GM23338 (cell line): ENCODE results near the gene PSEN2. TPM values are rescaled to one million over a fixed set of nuclear protein-coding genes. Genes with fewer than 3 reads are reported as not detected.

ENCODE experiments used
- ATAC-seq: fragments of 200-7000 bp; cut with Tn5 transposase; 3 replicates; pipeline ENCODE4 v1.9.1; 2020
- DNase-seq: peaks from one replicate; pipeline ENCODE4 v3.0.0-alpha.2; 2015; ENCODE audit warnings: low spot score
- H2AFZ ChIP-seq: fragments of 200-600 bp; sonication (generic); 2 replicates; pipeline ENCODE4 v1.8.0; 2016; ENCODE audit warnings: antibody characterized with exemption, mild to moderate bottlenecking, moderate library complexity
- H3F3A ChIP-seq: fragments of 200-600 bp; sonication (generic); replicated peaks from 2 replicates; pipeline ENCODE4 v1.8.0; 2017; ENCODE audit warnings: antibody characterized with exemption, mixed run types, low read depth
- H3K27ac ChIP-seq: fragments of 200-600 bp; sonication (generic); 2 replicates; pipeline ENCODE4 v1.6.1; 2016; ENCODE audit warnings: low read depth
- H3K27me3 ChIP-seq: fragments of 200-600 bp; sonication (generic); 2 replicates; pipeline ENCODE4 v1.8.0; 2016; ENCODE audit warnings: mild to moderate bottlenecking, mixed run types, moderate library complexity; ENCODE audit not compliant: insufficient read depth
- H3K36me3 ChIP-seq: fragments of 200-600 bp; sonication (generic); 2 replicates; pipeline ENCODE4 v1.8.0; 2016; ENCODE audit warnings: mild to moderate bottlenecking; ENCODE audit not compliant: insufficient read depth
- H3K4me1 ChIP-seq: fragments of 200-600 bp; sonication (generic); 2 replicates; pipeline ENCODE4 v1.8.0; 2016; ENCODE audit warnings: mild to moderate bottlenecking, moderate library complexity; ENCODE audit not compliant: insufficient read depth
- H3K4me2 ChIP-seq: fragments of 200-600 bp; sonication (generic); 2 replicates; pipeline ENCODE4 v1.7.1; 2017; ENCODE audit warnings: mixed run types
- H3K4me3 ChIP-seq: fragments of 200-600 bp; sonication (generic); 2 replicates; pipeline ENCODE4 v1.6.1; 2016; ENCODE audit warnings: mixed run types
- H3K79me2 ChIP-seq: fragments of 200-600 bp; sonication (generic); replicated peaks from 2 replicates; pipeline ENCODE4 v1.8.0; 2017; ENCODE audit warnings: mild to moderate bottlenecking; ENCODE audit not compliant: insufficient read depth
- H3K9me2 ChIP-seq: fragments of 200-600 bp; sonication (generic); 2 replicates; pipeline ENCODE4 v1.8.0; 2017; ENCODE audit not compliant: insufficient read depth
- H4K20me1 ChIP-seq: fragments of 200-600 bp; sonication (generic); replicated peaks from 2 replicates; pipeline ENCODE4 v1.8.0; 2017; ENCODE audit warnings: mild to moderate bottlenecking; ENCODE audit not compliant: insufficient read depth
- H3K27ac Mint-ChIP-seq: 2 replicates; pipeline ENCODE4 v1.8.0; 2020; ENCODE audit warnings: inconsistent platforms, mild to moderate bottlenecking, moderate library complexity, mixed read lengths
- H3K27me3 Mint-ChIP-seq: 3 replicates; pipeline ENCODE4 v1.8.0; 2022; ENCODE audit warnings: low read depth, mild to moderate bottlenecking, moderate library complexity, mixed read lengths, inconsistent platforms; ENCODE audit not compliant: insufficient read depth, poor library complexity
- H3K36me3 Mint-ChIP-seq: 3 replicates; pipeline ENCODE4 v1.8.0; 2021; ENCODE audit warnings: low read depth, mild to moderate bottlenecking, inconsistent platforms, moderate library complexity, mixed read lengths
- H3K4me1 Mint-ChIP-seq: 3 replicates; pipeline ENCODE4 v1.8.0; 2020; ENCODE audit warnings: mild to moderate bottlenecking, inconsistent platforms, mixed read lengths
- H3K4me3 Mint-ChIP-seq: 3 replicates; pipeline ENCODE4 v1.8.0; 2021; ENCODE audit warnings: moderate library complexity, mild to moderate bottlenecking, inconsistent platforms, mixed read lengths
- H3K9me3 Mint-ChIP-seq: 3 replicates; pipeline ENCODE4 v1.8.0; 2020; ENCODE audit warnings: moderate library complexity, mild to moderate bottlenecking, inconsistent platforms, mixed read lengths
- CREB1 ChIP-seq: fragments of 250-450 bp; sonication (Bioruptor Pico); IDR thresholded peaks from 2 replicates; pipeline ENCODE4 v1.5.0; 2020; ENCODE audit warnings: low read depth, mild to moderate bottlenecking, moderate library complexity
- EZH2 ChIP-seq: fragments of 200-600 bp; sonication (generic); IDR thresholded peaks from one replicate; pipeline ENCODE4 v1.8.0; 2017; ENCODE audit warnings: antibody characterized with exemption, mild to moderate bottlenecking, low read depth; ENCODE audit not compliant: unreplicated experiment
- EZH2phosphoT487 ChIP-seq: fragments of 200-600 bp; sonication (generic); IDR thresholded peaks from one replicate; pipeline ENCODE4 v1.8.1; 2018; ENCODE audit warnings: antibody characterized with exemption; ENCODE audit not compliant: unreplicated experiment
- JUNB ChIP-seq: IDR thresholded peaks from one replicate; pipeline ENCODE4 v1.6.1; 2016; ENCODE audit warnings: antibody characterized with exemption; ENCODE audit not compliant: unreplicated experiment
- NANOG ChIP-seq: IDR thresholded peaks from 2 replicates; pipeline ENCODE4 v1.6.1; 2016; ENCODE audit warnings: antibody characterized with exemption, borderline replicate concordance
- POLR2AphosphoS5 ChIP-seq: IDR thresholded peaks from 2 replicates; pipeline ENCODE4 v1.6.1; 2016; ENCODE audit warnings: antibody characterized with exemption, low read depth
- STAT1 ChIP-seq: IDR thresholded peaks from one replicate; pipeline ENCODE4 v1.6.1; 2016; ENCODE audit warnings: antibody characterized with exemption; ENCODE audit not compliant: unreplicated experiment
- ZNF114 ChIP-seq: fragments of 250-450 bp; sonication (Bioruptor Pico); IDR thresholded peaks from 2 replicates; pipeline ENCODE4 v1.5.0; 2020; ENCODE audit warnings: mild to moderate bottlenecking, moderate library complexity
- ZNF331 ChIP-seq: fragments of 250-450 bp; sonication (Bioruptor Pico); IDR thresholded peaks from 2 replicates; pipeline ENCODE4 v1.5.0; 2020; ENCODE audit warnings: low read depth, mild to moderate bottlenecking, moderate library complexity
- polyA plus RNA-seq: library from polyadenylated mRNA; unstranded; fragments of >200 nt; fragmentation: Nextera tagmentation; extraction: Ambion mirVana; gene quantifications from 2 replicates; pipeline ENCODE4 v1.2.1, GENCODE V29; 2016
- total RNA-seq: library from RNA; depleted of rRNA; stranded (reverse); fragments of >200 nt; shearing (Covaris generic); gene quantifications from 2 replicates; pipeline ENCODE4 v1.2.3, GENCODE V29; 2014
- TF ChIP-seq, protein P1 (sequence below): fragments of 250-450 bp; sonication (Bioruptor Pico); IDR thresholded peaks from 2 replicates; pipeline ENCODE4 v1.5.0; 2020; ENCODE audit warnings: mild to moderate bottlenecking, moderate library complexity
- TF ChIP-seq, protein P2 (sequence below), 2 experiments: fragments of 200-600 bp in 1 of 2; sonication (generic) in 1 of 2; conservative IDR thresholded peaks; 2 replicates each; pipeline versions ENCODE4 v1.5.1 to v1.6.1; 2016 to 2017; ENCODE audit warnings: antibody characterized with exemption in 2 of 2, low read depth in 2 of 2, mild to moderate bottlenecking in 2 of 2, moderate library complexity in 1 of 2
- TF ChIP-seq, protein P3 (sequence below): IDR thresholded peaks from one replicate; pipeline ENCODE4 v1.6.1; 2018; ENCODE audit warnings: antibody characterized with exemption; ENCODE audit not compliant: unreplicated experiment
- TF ChIP-seq, protein P4 (sequence below): IDR thresholded peaks from 2 replicates; pipeline ENCODE4 v1.6.1; 2016; ENCODE audit warnings: antibody characterized with exemption

The PSEN2 gene
- total and polyA plus RNA-seq, 2 experiments from 2014 or later, result 10.0 to 22.1 TPM

DNA sequence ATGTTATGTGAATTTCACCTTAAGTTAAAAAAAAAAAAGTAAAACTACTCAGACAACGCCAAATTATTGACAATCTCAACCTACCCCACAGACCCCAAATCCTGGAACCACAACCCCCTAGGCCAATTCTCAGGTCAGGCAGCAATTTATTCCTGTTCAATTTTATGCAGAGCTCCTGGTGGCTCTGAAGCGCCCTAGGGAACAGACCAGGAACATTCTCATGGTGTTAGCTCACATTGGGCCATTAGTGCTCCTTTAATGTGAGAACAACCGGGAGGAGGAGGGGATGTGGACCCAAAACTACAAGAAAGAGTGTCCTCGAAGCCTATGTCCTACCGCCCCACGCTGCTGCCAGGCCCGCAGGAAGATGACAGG is 403 bp upstream of the PSEN2 start:
- peaks cover 32% of the 10 kb centered on the region for H3K4me1 ChIP-seq
- H3K27ac ChIP-seq, result no peak overlapping the region
- H2AFZ ChIP-seq, result peak overlapping the region; percentile 97
- H4K20me1 ChIP-seq, result 0 out of 2 replicates have a peak, but pooled peaks cover 7% of the 10 kb centered on the region
- ATAC-seq, result peak; percentile 13
- no peaks in the 10 kb centered on the region for H3K36me3 ChIP-seq
- peak; percentile 58 for DNase-seq
- H3F3A ChIP-seq, result 0 out of 2 replicates have a peak, but pooled peaks cover 6% of the 10 kb centered on the region
- peaks cover 23% of the 10 kb centered on the region for H3K27me3 ChIP-seq
- Mint-ChIP-seq H3K36me3 (no peaks in the 10 kb centered on the region; the same call in 2 of the 3 replicates), H3K27ac (no peak overlapping the region; the same call in 1 of the 2 replicates), H3K4me1 (peaks cover 36% of the 10 kb centered on the region), H3K4me3 (peak overlapping the region; percentile 80), H3K9me3 (no peaks in the 10 kb centered on the region), H3K27me3 (peaks cover 15% of the 10 kb centered on the region)
- no peaks in the 10 kb centered on the region for H3K79me2 ChIP-seq
- no peaks in the 10 kb centered on the region for H3K9me2 ChIP-seq
- peak overlapping the region; percentile 75 for H3K4me3 ChIP-seq
- peak overlapping the region; percentile 92 for H3K4me2 ChIP-seq
- TF ChIP-seq ZNF331 (CRISPR knock-in tag) (no peak), ZNF114 (CRISPR knock-in tag) (no peak), CREB1 (CRISPR knock-in tag) (no peak), JUNB (no peak), STAT1 (no peak), POLR2AphosphoS5 (no peak), EZH2 (no peak), EZH2phosphoT487 (no peak), NANOG (no peak)
- TF ChIP-seq, protein P1, sequence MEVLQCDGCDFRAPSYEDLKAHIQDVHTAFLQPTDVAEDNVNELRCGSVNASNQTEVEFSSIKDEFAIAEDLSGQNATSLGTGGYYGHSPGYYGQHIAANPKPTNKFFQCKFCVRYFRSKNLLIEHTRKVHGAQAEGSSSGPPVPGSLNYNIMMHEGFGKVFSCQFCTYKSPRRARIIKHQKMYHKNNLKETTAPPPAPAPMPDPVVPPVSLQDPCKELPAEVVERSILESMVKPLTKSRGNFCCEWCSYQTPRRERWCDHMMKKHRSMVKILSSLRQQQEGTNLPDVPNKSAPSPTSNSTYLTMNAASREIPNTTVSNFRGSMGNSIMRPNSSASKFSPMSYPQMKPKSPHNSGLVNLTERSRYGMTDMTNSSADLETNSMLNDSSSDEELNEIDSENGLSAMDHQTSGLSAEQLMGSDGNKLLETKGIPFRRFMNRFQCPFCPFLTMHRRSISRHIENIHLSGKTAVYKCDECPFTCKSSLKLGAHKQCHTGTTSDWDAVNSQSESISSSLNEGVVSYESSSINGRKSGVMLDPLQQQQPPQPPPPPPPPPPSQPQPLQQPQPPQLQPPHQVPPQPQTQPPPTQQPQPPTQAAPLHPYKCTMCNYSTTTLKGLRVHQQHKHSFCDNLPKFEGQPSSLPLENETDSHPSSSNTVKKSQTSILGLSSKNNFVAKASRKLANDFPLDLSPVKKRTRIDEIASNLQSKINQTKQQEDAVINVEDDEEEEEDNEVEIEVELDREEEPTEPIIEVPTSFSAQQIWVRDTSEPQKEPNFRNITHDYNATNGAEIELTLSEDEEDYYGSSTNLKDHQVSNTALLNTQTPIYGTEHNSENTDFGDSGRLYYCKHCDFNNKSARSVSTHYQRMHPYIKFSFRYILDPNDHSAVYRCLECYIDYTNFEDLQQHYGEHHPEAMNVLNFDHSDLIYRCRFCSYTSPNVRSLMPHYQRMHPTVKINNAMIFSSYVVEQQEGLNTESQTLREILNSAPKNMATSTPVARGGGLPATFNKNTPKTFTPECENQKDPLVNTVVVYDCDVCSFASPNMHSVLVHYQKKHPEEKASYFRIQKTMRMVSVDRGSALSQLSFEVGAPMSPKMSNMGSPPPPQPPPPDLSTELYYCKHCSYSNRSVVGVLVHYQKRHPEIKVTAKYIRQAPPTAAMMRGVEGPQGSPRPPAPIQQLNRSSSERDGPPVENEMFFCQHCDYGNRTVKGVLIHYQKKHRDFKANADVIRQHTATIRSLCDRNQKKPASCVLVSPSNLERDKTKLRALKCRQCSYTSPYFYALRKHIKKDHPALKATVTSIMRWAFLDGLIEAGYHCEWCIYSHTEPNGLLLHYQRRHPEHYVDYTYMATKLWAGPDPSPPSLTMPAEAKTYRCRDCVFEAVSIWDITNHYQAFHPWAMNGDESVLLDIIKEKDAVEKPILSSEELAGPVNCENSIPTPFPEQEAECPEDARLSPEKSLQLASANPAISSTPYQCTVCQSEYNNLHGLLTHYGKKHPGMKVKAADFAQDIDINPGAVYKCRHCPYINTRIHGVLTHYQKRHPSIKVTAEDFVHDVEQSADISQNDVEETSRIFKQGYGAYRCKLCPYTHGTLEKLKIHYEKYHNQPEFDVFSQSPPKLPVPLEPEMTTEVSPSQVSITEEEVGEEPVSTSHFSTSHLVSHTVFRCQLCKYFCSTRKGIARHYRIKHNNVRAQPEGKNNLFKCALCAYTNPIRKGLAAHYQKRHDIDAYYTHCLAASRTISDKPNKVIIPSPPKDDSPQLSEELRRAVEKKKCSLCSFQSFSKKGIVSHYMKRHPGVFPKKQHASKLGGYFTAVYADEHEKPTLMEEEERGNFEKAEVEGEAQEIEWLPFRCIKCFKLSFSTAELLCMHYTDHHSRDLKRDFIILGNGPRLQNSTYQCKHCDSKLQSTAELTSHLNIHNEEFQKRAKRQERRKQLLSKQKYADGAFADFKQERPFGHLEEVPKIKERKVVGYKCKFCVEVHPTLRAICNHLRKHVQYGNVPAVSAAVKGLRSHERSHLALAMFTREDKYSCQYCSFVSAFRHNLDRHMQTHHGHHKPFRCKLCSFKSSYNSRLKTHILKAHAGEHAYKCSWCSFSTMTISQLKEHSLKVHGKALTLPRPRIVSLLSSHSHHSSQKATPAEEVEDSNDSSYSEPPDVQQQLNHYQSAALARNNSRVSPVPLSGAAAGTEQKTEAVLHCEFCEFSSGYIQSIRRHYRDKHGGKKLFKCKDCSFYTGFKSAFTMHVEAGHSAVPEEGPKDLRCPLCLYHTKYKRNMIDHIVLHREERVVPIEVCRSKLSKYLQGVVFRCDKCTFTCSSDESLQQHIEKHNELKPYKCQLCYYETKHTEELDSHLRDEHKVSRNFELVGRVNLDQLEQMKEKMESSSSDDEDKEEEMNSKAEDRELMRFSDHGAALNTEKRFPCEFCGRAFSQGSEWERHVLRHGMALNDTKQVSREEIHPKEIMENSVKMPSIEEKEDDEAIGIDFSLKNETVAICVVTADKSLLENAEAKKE (CRISPR knock-in tag), result no peak
- TF ChIP-seq, protein P2, sequence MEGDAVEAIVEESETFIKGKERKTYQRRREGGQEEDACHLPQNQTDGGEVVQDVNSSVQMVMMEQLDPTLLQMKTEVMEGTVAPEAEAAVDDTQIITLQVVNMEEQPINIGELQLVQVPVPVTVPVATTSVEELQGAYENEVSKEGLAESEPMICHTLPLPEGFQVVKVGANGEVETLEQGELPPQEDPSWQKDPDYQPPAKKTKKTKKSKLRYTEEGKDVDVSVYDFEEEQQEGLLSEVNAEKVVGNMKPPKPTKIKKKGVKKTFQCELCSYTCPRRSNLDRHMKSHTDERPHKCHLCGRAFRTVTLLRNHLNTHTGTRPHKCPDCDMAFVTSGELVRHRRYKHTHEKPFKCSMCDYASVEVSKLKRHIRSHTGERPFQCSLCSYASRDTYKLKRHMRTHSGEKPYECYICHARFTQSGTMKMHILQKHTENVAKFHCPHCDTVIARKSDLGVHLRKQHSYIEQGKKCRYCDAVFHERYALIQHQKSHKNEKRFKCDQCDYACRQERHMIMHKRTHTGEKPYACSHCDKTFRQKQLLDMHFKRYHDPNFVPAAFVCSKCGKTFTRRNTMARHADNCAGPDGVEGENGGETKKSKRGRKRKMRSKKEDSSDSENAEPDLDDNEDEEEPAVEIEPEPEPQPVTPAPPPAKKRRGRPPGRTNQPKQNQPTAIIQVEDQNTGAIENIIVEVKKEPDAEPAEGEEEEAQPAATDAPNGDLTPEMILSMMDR (conservative IDR thresholded peaks at IDR 0.05; ENCODE audit: low read depth in 2 of 2), result no peak
- TF ChIP-seq, protein P3, sequence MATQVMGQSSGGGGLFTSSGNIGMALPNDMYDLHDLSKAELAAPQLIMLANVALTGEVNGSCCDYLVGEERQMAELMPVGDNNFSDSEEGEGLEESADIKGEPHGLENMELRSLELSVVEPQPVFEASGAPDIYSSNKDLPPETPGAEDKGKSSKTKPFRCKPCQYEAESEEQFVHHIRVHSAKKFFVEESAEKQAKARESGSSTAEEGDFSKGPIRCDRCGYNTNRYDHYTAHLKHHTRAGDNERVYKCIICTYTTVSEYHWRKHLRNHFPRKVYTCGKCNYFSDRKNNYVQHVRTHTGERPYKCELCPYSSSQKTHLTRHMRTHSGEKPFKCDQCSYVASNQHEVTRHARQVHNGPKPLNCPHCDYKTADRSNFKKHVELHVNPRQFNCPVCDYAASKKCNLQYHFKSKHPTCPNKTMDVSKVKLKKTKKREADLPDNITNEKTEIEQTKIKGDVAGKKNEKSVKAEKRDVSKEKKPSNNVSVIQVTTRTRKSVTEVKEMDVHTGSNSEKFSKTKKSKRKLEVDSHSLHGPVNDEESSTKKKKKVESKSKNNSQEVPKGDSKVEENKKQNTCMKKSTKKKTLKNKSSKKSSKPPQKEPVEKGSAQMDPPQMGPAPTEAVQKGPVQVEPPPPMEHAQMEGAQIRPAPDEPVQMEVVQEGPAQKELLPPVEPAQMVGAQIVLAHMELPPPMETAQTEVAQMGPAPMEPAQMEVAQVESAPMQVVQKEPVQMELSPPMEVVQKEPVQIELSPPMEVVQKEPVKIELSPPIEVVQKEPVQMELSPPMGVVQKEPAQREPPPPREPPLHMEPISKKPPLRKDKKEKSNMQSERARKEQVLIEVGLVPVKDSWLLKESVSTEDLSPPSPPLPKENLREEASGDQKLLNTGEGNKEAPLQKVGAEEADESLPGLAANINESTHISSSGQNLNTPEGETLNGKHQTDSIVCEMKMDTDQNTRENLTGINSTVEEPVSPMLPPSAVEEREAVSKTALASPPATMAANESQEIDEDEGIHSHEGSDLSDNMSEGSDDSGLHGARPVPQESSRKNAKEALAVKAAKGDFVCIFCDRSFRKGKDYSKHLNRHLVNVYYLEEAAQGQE, result no peak
- TF ChIP-seq, protein P4, sequence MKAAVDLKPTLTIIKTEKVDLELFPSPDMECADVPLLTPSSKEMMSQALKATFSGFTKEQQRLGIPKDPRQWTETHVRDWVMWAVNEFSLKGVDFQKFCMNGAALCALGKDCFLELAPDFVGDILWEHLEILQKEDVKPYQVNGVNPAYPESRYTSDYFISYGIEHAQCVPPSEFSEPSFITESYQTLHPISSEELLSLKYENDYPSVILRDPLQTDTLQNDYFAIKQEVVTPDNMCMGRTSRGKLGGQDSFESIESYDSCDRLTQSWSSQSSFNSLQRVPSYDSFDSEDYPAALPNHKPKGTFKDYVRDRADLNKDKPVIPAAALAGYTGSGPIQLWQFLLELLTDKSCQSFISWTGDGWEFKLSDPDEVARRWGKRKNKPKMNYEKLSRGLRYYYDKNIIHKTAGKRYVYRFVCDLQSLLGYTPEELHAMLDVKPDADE, result no peak
